Endodermal cell (in vitro differentiated cells): ENCODE measurements around the gene CDK5RAP2. TPM values are rescaled to one million over a fixed set of nuclear protein-coding genes. Genes with fewer than 3 reads are reported as not detected.
A peak's percentile ranks its signal among the peaks of the same experiment; 100 is the strongest.

Experiments
- DNase-seq: peaks from one replicate; pipeline ENCODE4 v3.0.0-alpha.2; 2017
- H3K27ac ChIP-seq: 2 replicates; pipeline ENCODE4 v1.5.1; 2013; ENCODE audit warnings: mild to moderate bottlenecking, low read depth, low read length, moderate library complexity
- H3K27me3 ChIP-seq: 2 replicates; pipeline ENCODE4 v1.6.1; 2013; ENCODE audit warnings: mild to moderate bottlenecking, low read length, moderate library complexity; ENCODE audit not compliant: insufficient read depth, control insufficient read depth, poor library complexity, severe bottlenecking
- H3K36me3 ChIP-seq: 2 replicates; pipeline ENCODE4 v1.7.0; 2013; ENCODE audit warnings: mild to moderate bottlenecking, low read length, moderate library complexity; ENCODE audit not compliant: control insufficient read depth, insufficient read depth
- H3K4me1 ChIP-seq: one replicate; pipeline ENCODE4 v1.7.0; 2013; ENCODE audit warnings: low read length; ENCODE audit not compliant: control insufficient read depth, insufficient read depth
- H3K4me3 ChIP-seq: 2 replicates; pipeline ENCODE4 v1.5.1; 2013; ENCODE audit warnings: mild to moderate bottlenecking, low read length, moderate library complexity
- H3K9ac ChIP-seq: 2 replicates; pipeline ENCODE4 v1.6.1; 2013; ENCODE audit warnings: mild to moderate bottlenecking, low read length, moderate library complexity; ENCODE audit not compliant: poor library complexity, severe bottlenecking; ENCODE audit errors: extremely low read depth
- H3K9me3 ChIP-seq: 2 replicates; pipeline ENCODE4 v1.6.1; 2013; ENCODE audit warnings: mild to moderate bottlenecking, low read length, moderate library complexity; ENCODE audit not compliant: control insufficient read depth
- H3K27ac Mint-ChIP-seq: 2 replicates; pipeline ENCODE4 v1.8.0; 2020; ENCODE audit warnings: mixed read lengths
- H3K27me3 Mint-ChIP-seq: 2 replicates; pipeline ENCODE4 v1.8.0; 2021; ENCODE audit warnings: mild to moderate bottlenecking, mixed read lengths; ENCODE audit not compliant: insufficient read depth
- H3K36me3 Mint-ChIP-seq: 2 replicates; pipeline ENCODE4 v1.8.0; 2020; ENCODE audit warnings: low read depth, mixed read lengths
- H3K4me1 Mint-ChIP-seq: 2 replicates; pipeline ENCODE4 v1.8.0; 2020; ENCODE audit warnings: mixed read lengths
- H3K4me3 Mint-ChIP-seq: 2 replicates; pipeline ENCODE4 v1.8.0; 2020; ENCODE audit warnings: mild to moderate bottlenecking, moderate library complexity, mixed read lengths
- H3K9me3 Mint-ChIP-seq: 2 replicates; pipeline ENCODE4 v1.8.0; 2020; ENCODE audit warnings: mild to moderate bottlenecking, mixed read lengths
- CTCF ChIP-seq: fragments of 200-600 bp; sonication (generic); conservative IDR thresholded peaks from 2 replicates; pipeline ENCODE4 v1.5.0; 2021; ENCODE audit warnings: antibody characterized with exemption, mild to moderate bottlenecking
- WGBS, 2 experiments: methylation state at CpG; one replicate each; pipeline versions ENCODE4 v1.1.5 to v1.1.7; 2013; ENCODE audit warnings: missing lambda C conversion rate in 2 of 2, mixed read lengths in 1 of 2; ENCODE audit not compliant: insufficient coverage in 1 of 2, insufficient read length in 1 of 2; 5-methylcytosine and 5-hydroxymethylcytosine counted together
- total RNA-seq, 2 donors: library from RNA; stranded (reverse); fragmentation: NEBNext Ultra II Directional in 1 of 2; extraction: Animal tissue kit (Norgen Biotek cat#: 25700) in 1 of 2; gene quantifications; 2 replicates in 1 of 2; 3 replicates in 1 of 2; pipeline ENCODE4 v1.2.1, GENCODE V29; 2021

Gene CDK5RAP2
- total RNA-seq, 2 donors from 2014 or later, result 68.2 to 92.0 TPM

GRCh38 chr9:120481846-120482245 lies 98.1 kb downstream of the CDK5RAP2 start:
- Histone ChIP-seq H3K9ac (no peak overlapping the region), H3K4me1 (no peaks in the 10 kb centered on the region), H3K4me3 (no peak overlapping the region), H3K27ac (no peak overlapping the region), H3K9me3 (no peaks in the 10 kb centered on the region), H3K27me3 (no peaks in the 10 kb centered on the region), H3K36me3 (peaks cover 43% of the 10 kb centered on the region)
- Mint-ChIP-seq H3K27me3 (no peaks in the 10 kb centered on the region), H3K36me3 (peaks cover 51% of the 10 kb centered on the region), H3K4me3 (no peak overlapping the region), H3K4me1 (peaks cover 2% of the 10 kb centered on the region), H3K9me3 (no peaks in the 10 kb centered on the region), H3K27ac (no peak overlapping the region)
- no peak for DNase-seq
- TF ChIP-seq CTCF, result no peak
- WGBS, 2 experiments, result 86 to 90% methylated on average over 2 of the region's 2 CpGs

GRCh38 chr9:120481248-120481647 lies 98.7 kb downstream of the CDK5RAP2 start:
- Histone ChIP-seq H3K27ac (no peak overlapping the region), H3K9ac (no peak overlapping the region), H3K27me3 (no peaks in the 10 kb centered on the region), H3K36me3 (peaks cover 42% of the 10 kb centered on the region), H3K9me3 (no peaks in the 10 kb centered on the region), H3K4me1 (no peaks in the 10 kb centered on the region), H3K4me3 (no peak overlapping the region)
- Mint-ChIP-seq H3K4me3 (no peak overlapping the region), H3K4me1 (peaks cover 2% of the 10 kb centered on the region), H3K27me3 (no peaks in the 10 kb centered on the region), H3K36me3 (peaks cover 48% of the 10 kb centered on the region), H3K9me3 (no peaks in the 10 kb centered on the region), H3K27ac (no peak overlapping the region)
- 71 to 96% methylated on average over 1 of the region's 1 CpG for WGBS, 2 experiments
- DNase-seq, result no peak
- TF ChIP-seq CTCF, result no peak

- peaks cover 2% of the 10 kb centered on the region for H3K4me1 Mint-ChIP-seq
- TF ChIP-seq CTCF, result no peak
- WGBS, 2 experiments, result 75 to 83% methylated on average over 1 of the region's 1 CpG
- Histone ChIP-seq H3K4me3 (no peak overlapping the region), H3K9me3 (no peaks in the 10 kb centered on the region), H3K27me3 (no peaks in the 10 kb centered on the region), H3K9ac (no peak overlapping the region), H3K36me3 (peaks cover 43% of the 10 kb centered on the region), H3K4me1 (no peaks in the 10 kb centered on the region), H3K27ac (no peak overlapping the region)
- peaks cover 49% of the 10 kb centered on the region for H3K36me3 Mint-ChIP-seq
- peak overlapping the region; percentile 72 for H3K27ac Mint-ChIP-seq
- no peaks in the 10 kb centered on the region for H3K9me3 Mint-ChIP-seq
- H3K27me3 Mint-ChIP-seq, result no peaks in the 10 kb centered on the region
- DNase-seq, result peak; percentile 40
- H3K4me3 Mint-ChIP-seq, result no peak overlapping the region
These were observed 99.3 kb downstream of the CDK5RAP2 start for GRCh38 chr9:120480707-120481106.
